ENCODE measurements around the gene IL1R2. TPM values are rescaled to one million over a fixed set of nuclear protein-coding genes. Genes with fewer than 3 reads are reported as not detected.

IL1R2 gene
- total and polyA plus RNA-seq, 2 of the 13 experiments (the other 11 are each of a cell fraction or from before 2014, with no cell fraction given) = 3.6 to 7.3 TPM

- TF ChIP-seq FOXA1 (IDR thresholded peaks at IDR 0.05) (peak; percentile 75), FOXA1 (CRISPR knock-in tag; IDR thresholded peaks at IDR 0.05) (peak; percentile 21; the same call in 1 of the 2 replicates), GABPA (IDR thresholded peaks at IDR 0.05; ENCODE audit: low read depth, low read length) (no peak), GABPA (CRISPR knock-in tag; IDR thresholded peaks at IDR 0.05; ENCODE audit: low read depth) (no peak), NAIF1 (CRISPR knock-in tag; IDR thresholded peaks at IDR 0.05; ENCODE audit: borderline replicate concordance) (peak; percentile 60; the same call in 1 of the 2 replicates), GLI4 (CRISPR knock-in tag; IDR thresholded peaks at IDR 0.05; ENCODE audit: borderline replicate concordance) (no peak), GATAD2A (CRISPR knock-in tag; IDR thresholded peaks at IDR 0.05) (peak; percentile 68), THAP11 (CRISPR knock-in tag; IDR thresholded peaks at IDR 0.05) (0 out of 2 replicates have a peak, but pooled peaks have one; percentile 4), ZNF564 (CRISPR knock-in tag; IDR thresholded peaks at IDR 0.05) (no peak), ZBTB10 (CRISPR knock-in tag; IDR thresholded peaks at IDR 0.05; ENCODE audit: borderline replicate concordance) (no peak), ZNF446 (CRISPR knock-in tag; IDR thresholded peaks at IDR 0.05) (no peak), ZNF772 (CRISPR knock-in tag; IDR thresholded peaks at IDR 0.05) (no peak), FOXP1 (IDR thresholded peaks at IDR 0.05) (no peak), FOXP1 (CRISPR knock-in tag; IDR thresholded peaks at IDR 0.05) (peak; percentile 69), MTF2 (CRISPR knock-in tag; IDR thresholded peaks at IDR 0.05; ENCODE audit: borderline replicate concordance) (no peak), CBFB (CRISPR knock-in tag; IDR thresholded peaks at IDR 0.05) (no peak), TBX2 (CRISPR knock-in tag; IDR thresholded peaks at IDR 0.05; ENCODE audit: borderline replicate concordance) (no peak), ARID5B (CRISPR knock-in tag; IDR thresholded peaks at IDR 0.05) (peak; percentile 61)
- TF ChIP-seq, protein P1, sequence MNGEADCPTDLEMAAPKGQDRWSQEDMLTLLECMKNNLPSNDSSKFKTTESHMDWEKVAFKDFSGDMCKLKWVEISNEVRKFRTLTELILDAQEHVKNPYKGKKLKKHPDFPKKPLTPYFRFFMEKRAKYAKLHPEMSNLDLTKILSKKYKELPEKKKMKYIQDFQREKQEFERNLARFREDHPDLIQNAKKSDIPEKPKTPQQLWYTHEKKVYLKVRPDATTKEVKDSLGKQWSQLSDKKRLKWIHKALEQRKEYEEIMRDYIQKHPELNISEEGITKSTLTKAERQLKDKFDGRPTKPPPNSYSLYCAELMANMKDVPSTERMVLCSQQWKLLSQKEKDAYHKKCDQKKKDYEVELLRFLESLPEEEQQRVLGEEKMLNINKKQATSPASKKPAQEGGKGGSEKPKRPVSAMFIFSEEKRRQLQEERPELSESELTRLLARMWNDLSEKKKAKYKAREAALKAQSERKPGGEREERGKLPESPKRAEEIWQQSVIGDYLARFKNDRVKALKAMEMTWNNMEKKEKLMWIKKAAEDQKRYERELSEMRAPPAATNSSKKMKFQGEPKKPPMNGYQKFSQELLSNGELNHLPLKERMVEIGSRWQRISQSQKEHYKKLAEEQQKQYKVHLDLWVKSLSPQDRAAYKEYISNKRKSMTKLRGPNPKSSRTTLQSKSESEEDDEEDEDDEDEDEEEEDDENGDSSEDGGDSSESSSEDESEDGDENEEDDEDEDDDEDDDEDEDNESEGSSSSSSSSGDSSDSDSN (CRISPR knock-in tag; IDR thresholded peaks at IDR 0.05) = no peak
- TF ChIP-seq, protein P2, sequence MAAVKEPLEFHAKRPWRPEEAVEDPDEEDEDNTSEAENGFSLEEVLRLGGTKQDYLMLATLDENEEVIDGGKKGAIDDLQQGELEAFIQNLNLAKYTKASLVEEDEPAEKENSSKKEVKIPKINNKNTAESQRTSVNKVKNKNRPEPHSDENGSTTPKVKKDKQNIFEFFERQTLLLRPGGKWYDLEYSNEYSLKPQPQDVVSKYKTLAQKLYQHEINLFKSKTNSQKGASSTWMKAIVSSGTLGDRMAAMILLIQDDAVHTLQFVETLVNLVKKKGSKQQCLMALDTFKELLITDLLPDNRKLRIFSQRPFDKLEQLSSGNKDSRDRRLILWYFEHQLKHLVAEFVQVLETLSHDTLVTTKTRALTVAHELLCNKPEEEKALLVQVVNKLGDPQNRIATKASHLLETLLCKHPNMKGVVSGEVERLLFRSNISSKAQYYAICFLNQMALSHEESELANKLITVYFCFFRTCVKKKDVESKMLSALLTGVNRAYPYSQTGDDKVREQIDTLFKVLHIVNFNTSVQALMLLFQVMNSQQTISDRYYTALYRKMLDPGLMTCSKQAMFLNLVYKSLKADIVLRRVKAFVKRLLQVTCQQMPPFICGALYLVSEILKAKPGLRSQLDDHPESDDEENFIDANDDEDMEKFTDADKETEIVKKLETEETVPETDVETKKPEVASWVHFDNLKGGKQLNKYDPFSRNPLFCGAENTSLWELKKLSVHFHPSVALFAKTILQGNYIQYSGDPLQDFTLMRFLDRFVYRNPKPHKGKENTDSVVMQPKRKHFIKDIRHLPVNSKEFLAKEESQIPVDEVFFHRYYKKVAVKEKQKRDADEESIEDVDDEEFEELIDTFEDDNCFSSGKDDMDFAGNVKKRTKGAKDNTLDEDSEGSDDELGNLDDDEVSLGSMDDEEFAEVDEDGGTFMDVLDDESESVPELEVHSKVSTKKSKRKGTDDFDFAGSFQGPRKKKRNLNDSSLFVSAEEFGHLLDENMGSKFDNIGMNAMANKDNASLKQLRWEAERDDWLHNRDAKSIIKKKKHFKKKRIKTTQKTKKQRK (IDR thresholded peaks at IDR 0.05; ENCODE audit: low read length) = no peak
Measured at GRCh38 chr2:102032368-102033030, 40.7 kb downstream of the IL1R2 start (continued).
